Stimulated activated CD8-positive, alpha-beta memory T cell treated with anti-CD3 and anti-CD28 coated beads, Interleukin-2, amount 100 ng/mL, for 1 hour (primary cell): ENCODE measurements around the gene GDF10.

Source experiments
- DNase-seq, 2 donors: peaks; one replicate each; pipeline ENCODE4 v3.0.0-alpha.2; 2020; ENCODE audit warnings: low read depth in 2 of 2

Gene GDF10

DNA sequence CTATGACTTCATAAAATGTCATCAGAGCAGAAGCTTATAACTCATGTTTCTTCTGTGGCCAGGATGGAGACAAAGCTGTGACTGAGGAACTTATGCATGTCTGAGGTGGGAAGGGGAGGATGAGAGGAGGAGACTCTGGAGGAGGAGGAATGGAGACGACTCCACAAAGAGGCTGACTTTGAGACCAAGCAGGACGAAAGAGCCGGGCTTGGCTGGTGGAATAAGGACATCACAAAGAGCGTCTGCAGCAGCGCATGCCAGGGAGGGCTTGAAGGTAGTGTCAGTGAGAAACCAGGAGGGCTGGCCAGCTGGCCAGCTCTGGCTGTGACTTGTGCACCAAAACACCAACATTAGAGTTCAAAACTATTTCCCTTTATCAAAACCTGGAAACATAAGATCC, 16.1 kb downstream of the GDF10 start:
- DNase-seq = no peak

DNA sequence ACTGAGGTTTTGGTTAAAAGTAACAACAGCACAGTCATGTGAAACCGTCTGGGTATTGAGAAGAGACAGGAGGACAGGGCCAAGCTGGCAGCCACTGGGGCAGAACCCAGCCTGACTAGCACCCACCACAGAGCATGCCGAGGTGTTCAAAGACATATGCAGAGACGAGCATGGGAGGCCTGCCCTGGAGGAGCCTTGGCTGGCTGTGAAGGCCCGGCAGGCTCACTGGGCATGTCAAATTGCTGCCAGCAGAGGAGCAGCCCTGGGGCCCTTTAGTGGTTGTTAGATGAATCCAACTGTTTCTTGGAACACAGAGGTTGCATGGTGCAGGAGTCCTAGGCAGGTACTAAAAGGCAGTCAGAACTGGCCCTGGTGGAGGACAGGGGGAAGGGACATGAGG, 17.3 kb downstream of the GDF10 start:
- no peak for DNase-seq

DNA sequence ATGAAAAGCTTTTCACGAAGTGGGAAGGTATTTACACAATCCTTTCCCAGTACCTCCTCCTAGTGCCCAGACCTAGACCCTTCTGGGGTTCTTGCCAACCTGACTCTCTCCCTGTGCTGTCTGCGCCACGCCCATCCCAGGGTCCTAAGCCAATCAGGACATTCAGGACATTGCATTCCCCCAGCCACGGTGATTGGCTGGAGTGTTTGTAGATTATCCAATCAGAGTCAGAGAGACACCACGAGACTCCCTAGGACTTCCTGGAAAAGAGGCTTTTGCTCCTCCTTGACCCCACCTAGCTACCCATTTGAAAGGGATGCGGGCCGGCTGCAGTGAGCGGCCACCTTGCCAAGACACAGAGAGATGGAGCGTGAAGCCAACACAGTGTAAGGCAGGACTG, 18.7 kb downstream of the GDF10 start:
- DNase-seq = no peak

DNA sequence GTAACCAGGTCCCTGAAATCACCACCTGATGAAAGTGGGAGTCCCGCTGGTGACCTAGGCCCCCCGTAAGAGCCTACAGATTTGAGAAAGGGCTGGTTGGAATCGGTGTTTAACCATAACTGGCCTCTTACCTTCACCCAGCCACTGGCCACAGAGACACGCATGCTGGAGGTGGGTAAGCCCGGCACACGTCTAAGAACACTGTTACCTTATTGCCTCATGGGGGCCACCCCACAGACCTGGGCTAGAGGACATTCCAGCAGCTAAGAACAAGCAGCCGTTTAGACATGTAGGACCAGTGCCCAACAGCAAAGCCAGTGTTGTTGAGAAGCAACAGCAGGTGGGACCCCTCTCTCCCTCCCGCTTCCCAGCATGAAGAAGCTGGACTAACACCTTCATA, 19.8 kb downstream of the GDF10 start:
- DNase-seq = no peak

DNA sequence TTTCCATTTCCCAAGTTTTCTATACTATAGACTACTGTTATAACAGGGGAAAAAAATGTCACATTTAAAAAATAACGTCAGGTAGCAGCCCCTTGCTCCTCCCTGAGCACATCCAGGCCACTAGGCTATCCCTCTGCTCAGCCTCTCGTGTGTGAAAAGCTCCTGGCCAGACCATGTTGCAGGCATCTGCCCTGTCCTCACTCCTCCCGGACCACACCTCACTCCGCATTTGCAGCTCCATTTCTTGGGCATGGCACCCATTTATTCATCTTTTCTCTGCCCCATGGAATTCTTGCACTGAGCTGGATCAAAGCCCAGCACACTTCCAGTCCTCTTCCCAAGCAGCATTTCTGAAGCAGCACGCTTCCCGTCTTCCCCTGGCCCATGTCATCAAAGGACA, 20.8 kb downstream of the GDF10 start:
- DNase-seq = no peak

DNA sequence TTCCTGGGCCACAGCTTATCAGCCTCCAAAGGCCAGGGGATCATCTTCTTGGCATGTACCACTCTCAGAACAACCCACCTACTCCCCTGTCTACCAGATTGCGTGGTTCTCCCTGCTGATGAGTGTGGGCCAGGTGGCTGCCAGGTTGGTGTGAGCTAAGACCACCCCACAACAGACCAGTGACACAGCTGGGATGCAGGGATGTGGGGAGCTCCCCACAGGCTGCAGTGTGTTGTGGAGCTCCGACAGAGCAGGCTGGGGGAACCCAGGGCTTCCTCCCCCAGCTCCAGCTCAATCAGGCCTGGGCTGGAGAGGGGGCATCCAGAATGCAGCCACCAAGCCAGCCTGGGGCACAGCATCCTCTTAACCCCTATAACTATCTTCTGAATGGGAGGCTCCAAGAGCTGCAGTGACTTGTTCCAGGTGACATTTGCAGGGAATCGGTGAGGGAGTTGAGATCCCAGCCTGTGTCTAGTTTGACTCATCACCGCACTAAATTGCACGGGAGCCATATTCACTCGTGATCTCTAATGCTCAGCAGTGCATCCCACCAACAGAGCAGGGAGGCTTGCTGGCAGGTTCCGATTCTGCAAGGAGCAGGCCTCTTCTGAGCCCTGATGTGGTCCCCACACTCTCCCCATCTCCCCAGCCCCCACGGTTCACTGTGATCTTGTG, 21.7 kb downstream of the GDF10 start:
- no peak for DNase-seq

DNA sequence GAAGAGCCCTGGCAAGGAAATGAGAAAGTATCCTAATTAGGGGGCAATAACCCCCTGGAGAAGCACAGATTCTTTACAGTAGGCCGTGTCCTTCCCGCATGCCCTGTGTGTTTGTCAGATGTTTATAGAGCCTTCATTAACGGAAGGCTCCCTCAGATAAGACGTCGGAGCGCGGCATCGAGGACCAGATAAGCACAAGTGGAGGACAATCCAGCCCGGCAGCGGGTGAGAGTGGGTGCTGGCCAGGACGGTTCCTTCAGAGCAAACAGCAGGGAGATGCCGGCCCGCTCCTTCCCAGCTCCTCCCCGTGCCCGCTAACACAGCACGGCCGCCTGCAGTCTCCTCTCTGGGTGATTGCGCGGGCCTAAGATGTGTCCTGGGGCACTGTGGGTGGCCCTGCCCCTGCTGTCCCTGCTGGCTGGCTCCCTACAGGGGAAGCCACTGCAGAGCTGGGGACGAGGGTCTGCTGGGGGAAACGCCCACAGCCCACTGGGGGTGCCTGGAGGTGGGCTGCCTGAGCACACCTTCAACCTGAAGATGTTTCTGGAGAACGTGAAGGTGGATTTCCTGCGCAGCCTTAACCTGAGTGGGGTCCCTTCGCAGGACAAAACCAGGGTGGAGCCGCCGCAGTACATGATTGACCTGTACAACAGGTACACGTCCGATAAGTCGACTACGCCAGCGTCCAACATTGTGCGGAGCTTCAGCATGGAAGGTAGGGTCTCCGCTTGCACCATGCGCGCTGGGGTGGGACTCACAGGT, 22.5 kb downstream of the GDF10 start, which contains the start of gene GDF2:
TSS of gene GDF2 (plus strand) at position 155 of the 762 bp plus-strand sequence. CDS start at position 370, 215 bp downstream.
- no peak for DNase-seq

DNA sequence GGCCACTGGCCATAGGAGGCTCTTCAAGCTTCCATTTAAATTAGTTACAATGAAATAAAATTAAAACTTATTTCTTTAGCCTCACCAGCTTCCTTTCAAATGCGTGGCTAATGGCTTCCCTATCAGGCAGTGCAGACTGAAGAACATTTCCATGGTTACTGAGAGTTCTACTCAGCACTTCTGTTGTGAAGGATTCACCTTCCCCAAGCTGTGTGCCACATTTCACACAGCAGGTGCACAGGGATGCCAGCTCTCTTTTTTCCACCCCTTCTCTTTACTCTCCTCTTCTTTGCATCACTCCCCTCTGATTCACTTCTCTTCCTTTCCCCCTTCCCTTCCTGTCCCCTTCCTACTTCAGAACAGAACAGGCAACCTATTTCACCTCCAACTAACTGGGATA, 23.1 kb downstream of the GDF10 start:
- no peak for DNase-seq

DNA sequence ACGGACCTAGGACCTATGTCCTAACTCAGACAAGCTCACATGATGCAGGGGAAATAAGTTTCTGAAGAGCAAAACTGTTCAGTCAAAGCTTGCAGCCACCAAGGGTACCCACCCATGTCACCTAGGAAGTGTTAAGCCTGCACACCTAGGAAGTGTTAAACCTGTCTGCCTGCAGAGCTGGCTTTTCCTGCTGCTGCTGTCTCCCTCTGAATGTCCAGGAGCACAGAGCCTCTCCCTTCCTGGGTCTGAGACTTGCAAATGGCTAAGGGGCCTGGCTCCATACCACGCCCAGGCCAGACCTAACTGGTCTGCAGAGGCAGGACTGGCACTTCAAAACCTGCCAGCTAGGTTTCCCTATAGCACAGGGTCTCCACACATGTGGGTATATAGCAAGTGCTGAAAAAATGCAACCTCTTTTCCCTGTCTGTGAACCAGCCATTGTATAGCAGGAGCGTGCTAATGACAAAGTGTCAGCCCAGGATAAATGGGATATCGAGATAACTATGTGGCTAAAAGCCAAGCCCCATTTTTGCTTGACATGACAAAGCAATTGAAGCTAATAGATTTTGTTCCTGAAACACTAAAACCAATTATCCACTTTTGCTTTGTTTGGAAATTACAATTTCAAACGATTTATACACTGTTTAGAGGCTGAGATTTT, 23.8 kb downstream of the GDF10 start:
- DNase-seq = no peak

DNA sequence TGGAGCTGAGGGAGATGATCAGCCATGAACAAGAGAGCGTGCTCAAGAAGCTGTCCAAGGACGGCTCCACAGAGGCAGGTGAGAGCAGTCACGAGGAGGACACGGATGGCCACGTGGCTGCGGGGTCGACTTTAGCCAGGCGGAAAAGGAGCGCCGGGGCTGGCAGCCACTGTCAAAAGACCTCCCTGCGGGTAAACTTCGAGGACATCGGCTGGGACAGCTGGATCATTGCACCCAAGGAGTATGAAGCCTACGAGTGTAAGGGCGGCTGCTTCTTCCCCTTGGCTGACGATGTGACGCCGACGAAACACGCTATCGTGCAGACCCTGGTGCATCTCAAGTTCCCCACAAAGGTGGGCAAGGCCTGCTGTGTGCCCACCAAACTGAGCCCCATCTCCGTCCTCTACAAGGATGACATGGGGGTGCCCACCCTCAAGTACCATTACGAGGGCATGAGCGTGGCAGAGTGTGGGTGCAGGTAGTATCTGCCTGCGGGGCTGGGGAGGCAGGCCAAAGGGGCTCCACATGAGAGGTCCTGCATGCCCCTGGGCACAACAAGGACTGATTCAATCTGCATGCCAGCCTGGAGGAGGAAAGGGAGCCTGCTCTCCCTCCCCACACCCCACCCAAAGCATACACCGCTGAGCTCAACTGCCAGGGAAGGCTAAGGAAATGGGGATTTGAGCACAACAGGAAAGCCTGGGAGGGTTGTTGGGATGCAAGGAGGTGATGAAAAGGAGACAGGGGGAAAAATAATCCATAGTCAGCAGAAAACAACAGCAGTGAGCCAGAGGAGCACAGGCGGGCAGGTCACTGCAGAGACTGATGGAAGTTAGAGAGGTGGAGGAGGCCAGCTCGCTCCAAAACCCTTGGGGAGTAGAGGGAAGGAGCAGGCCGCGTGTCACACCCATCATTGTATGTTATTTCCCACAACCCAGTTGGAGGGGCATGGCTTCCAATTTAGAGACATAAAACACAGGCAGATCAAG, 25.6 kb downstream of the GDF10 start:
- DNase-seq = no peak

DNA sequence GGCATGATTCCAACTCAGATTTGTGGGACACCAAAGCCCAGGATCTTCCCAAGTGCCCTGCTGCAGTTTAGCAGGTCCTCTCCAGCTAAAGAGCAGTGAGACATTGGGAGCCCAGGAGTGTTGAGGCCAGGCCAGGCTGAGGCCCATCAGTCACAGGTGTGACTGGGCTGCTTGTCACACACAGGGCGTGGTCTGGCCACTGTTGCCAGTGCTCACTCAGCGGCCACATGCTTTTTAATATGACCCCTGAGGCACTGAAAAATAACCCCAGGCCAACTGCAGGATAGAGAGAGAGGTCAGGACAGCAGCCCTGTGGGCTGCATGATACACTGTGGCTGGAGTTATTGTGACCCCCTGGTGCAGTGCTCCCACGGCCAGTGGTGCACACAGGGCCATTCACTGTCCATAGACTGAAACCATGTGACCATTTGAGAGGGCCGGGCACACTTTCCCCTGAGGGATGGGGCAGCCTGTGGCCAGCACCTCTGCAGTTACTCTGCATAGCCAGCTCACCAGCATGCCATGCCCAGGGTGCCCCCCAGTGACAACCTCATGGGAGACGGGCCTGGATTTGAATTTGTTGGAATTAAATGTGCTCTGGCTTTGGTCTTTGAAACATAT, 26.4 kb downstream of the GDF10 start:
- DNase-seq = no peak

DNA sequence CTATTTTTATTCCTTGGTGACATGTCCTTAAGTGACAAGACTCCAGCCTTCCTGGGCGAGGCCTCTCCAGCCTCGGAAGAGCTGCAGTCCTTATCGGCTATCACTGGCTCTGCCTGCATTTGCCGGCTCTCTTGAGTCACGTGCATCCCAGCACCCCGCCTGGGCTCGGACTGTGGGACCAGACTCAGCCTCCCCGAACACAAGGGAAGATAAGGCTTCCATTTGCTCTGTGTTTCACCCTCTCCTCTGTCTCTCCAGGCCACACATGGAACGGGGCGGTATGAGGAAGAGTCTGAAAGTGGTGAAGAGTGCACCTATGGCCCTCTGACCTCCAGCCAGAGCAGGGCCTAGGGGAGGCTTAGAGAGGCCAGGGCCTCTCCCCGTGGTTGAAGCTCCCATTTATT, 26.9 kb downstream of the GDF10 start:
- DNase-seq = no peak

DNA sequence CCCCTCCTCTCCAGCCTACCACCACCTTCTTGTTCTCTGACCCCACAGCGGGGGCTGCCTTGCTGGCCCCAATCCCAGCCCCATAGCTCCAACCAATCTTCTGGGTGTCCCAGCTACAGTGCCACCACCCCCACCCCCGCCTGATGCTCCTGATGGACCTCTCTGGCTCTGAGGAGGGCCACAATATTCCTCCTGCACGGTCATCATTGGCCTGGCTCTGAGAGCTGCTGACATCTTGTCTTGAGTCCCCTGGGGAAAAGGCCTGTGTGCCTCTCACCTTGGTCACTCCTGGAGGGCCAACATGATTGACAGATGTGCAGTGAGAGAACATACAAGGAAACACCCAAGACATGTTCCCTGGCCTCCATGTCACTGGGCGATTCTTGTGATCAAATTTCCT, 29.9 kb downstream of the GDF10 start:
- no peak for DNase-seq

DNA sequence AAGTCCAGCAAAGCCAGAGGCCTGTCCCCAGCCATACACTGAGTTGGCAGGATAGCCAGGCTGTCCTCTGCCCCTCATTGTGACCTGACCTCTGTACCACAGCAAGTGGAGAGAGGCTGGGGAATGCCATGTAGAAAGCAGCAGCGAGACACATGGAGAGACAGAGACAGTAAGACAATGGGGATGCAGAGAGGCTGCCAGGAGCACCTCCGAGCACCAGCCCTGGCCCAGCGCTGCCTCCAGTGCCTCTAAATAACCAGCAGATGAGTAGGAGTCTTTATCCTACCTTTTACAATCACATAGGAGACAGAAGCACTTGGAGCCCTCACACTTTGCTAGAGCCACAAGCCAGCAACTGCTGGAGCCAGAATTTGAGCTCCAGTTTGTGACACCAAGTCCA, 30.4 kb downstream of the GDF10 start:
- DNase-seq = no peak

DNA sequence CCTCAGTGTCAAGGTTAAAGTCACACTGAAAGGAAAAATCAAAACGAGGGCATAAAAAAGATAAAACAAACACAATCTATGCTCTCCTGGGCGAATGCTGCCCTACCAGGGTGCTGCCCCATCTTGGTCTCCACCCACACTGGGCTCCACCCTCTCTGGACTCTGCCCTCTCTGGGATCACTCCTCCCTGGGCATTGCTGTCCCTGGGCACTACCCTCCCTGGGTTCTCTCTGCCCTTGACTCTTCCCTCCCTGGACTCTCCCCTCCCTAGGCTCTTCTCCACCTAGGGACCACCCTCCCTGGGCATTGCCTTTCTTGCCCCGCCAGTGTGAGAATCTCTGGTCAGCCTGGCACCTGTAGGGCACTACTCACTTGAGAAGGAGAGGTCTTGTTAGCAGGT, 30.8 kb downstream of the GDF10 start:
- no peak for DNase-seq

DNA sequence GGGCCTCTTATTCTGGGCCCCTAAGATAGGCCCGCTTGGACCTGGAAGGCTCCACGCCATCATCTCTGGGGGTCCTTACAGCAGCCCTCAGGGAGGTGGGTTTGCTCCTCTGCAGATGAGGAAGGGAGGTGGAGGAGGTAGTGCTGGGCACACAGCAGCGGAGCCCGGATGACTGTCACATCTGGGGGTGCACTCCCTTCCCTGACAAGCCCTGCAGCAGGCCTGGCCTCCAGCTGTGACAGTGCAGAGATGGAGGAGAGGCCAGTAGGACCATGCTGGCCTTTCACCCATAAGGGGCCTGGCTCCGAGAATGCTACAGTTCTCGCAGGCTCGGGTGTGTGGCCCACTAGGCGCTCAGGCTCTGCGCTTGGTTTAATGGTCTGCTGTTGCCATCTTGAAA, 31.5 kb downstream of the GDF10 start:
- DNase-seq = no peak

DNA sequence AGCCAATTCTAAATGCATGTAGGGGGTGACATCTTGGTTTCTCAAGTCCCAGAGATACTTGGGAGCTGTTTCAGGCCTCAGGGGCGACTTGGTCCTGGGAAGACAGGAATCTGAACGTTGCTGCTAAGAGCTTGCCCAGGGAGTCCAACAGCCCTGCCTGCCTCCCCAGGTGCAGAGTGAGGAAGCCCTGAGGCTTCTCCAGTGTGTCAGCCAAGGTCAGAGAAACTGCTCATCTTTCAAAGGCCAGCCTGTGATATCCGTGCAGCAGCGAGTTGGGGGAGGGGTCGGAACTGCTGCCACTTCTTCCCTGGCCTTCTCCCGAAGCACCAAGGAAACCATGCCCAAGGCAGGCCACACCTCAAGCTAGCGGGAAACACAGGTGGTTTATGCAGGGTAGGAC, 32.0 kb downstream of the GDF10 start:
- DNase-seq = no peak

DNA sequence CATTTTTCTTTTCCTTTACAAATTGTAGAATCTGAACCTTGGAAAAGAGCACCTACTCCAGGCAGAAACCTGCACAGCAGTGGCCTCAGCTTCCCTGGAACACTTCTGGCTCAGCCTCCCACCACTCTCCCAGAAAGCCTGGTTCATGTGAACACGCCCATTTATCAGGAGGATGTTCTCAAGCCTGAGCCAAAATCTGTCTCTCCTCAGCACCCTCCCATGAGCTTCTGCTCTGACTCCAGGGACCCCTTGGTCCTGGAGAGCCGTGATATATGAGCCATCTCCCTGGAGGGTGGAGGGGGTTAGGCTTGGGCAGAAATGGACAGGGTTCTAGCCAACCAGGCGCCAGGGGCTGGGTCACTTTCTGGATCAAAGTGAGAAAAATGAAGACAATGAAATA, 32.4 kb downstream of the GDF10 start:
- no peak for DNase-seq

DNA sequence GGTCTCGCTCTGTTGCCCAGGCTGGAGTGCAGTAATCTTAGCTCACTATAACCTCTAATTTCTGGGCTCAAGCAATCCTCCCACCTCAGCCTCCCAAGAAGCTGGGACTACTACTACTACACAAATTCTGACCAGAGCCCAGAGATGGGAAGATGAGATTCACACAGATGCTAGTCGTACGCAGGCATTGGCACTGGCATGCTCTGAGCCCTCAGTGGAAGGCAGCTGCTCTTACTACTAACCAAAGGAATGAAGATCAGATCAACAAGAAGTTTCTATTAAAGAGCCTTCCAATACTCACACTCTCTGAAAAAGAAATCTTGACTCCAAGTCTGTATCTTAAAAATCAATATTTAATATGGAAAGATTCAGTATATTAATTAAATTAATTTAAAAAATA, 32.9 kb downstream of the GDF10 start:
- DNase-seq = no peak

DNA sequence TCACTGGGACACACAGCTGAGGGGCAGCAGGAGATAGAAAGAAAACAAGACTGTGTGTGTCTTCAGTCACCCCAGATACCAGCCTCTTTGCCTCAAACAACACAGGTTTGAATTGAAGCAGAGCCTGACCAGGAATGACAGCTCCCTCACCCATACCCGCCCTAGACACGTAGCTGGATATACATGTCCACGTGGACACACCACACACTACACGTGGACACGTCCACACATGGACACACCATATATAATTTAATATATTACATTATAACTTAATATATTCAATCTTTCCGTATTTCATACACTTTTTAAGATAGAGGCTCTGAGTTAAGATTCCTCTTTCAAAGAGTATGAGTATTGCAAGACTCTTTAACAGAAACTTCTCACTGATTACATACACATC, 33.5 kb downstream of the GDF10 start:
- DNase-seq = no peak
